MCF 10A (cell line): ENCODE results near the gene SEPHS1. TPM values are rescaled to one million over a fixed set of nuclear protein-coding genes. Genes with fewer than 3 reads are reported as not detected.

Source experiments
- BruUV-seq: library from RNA; stranded (reverse); fragments of 400-500 nt; replicated peaks from 2 replicates; lab custom pipeline; 2021; lab: Mats Ljungman, UMichigan
- CTCF ChIA-PET: fragments of 300-600 bp; sonication (Branson Sonifier 250); formaldehyde crosslinking; extraction: SDS; loops from one replicate; lab custom pipeline; 2021; ENCODE audit warnings: antibody characterized with exemption, inconsistent platforms; lab: Yijun Ruan, JAX
- POLR2A ChIA-PET: fragments of 300-600, 350-650 bp; sonication (Branson Sonifier 250); formaldehyde crosslinking; extraction: SDS; loops from one replicate; lab custom pipeline; 2020; ENCODE audit warnings: antibody characterized with exemption, inconsistent platforms; lab: Yijun Ruan, JAX
- DNase-seq: peaks from one replicate; pipeline ENCODE4 v3.0.0-alpha.2; 2018; ENCODE audit not compliant: unreplicated experiment
- H3K27ac Mint-ChIP-seq: one replicate; pipeline ENCODE4 v1.8.0; 2022; ENCODE audit warnings: mild to moderate bottlenecking, low read depth, mixed read lengths; ENCODE audit not compliant: unreplicated experiment
- H3K27me3 Mint-ChIP-seq: one replicate; pipeline ENCODE4 v1.8.0; 2022; ENCODE audit warnings: mixed read lengths; ENCODE audit not compliant: insufficient read depth, unreplicated experiment
- H3K36me3 Mint-ChIP-seq: one replicate; pipeline ENCODE4 v1.8.0; 2022; ENCODE audit warnings: mild to moderate bottlenecking, moderate library complexity, mixed read lengths; ENCODE audit not compliant: insufficient read depth, unreplicated experiment
- H3K4me1 Mint-ChIP-seq: one replicate; pipeline ENCODE4 v1.8.0; 2022; ENCODE audit warnings: mixed read lengths; ENCODE audit not compliant: insufficient read depth, unreplicated experiment
- H3K4me3 Mint-ChIP-seq: one replicate; pipeline ENCODE4 v1.8.0; 2022; ENCODE audit warnings: mild to moderate bottlenecking, moderate library complexity, mixed read lengths; ENCODE audit not compliant: unreplicated experiment
- H3K9me3 Mint-ChIP-seq: one replicate; pipeline ENCODE4 v1.8.0; 2022; ENCODE audit warnings: mixed read lengths; ENCODE audit not compliant: unreplicated experiment
- CTCF ChIP-seq: fragments of 200-600 bp; IDR thresholded peaks from one replicate; pipeline ENCODE4 v1.8.0; 2022; ENCODE audit warnings: antibody characterized with exemption, mild to moderate bottlenecking; ENCODE audit not compliant: unreplicated experiment
- intact Hi-C: fragments of 100-400 bp; cut with micrococcal nuclease; formaldehyde crosslinking; loops from 2 replicates; pipeline ENCODE4 v1.14.1; 2022
- total RNA-seq: library from RNA; stranded (reverse); gene quantifications from 2 replicates; pipeline ENCODE4 v1.2.3, GENCODE V29; 2022

Gene SEPHS1
- total RNA-seq, 1 experiment from 2014 or later: 60.8 TPM

DNA sequence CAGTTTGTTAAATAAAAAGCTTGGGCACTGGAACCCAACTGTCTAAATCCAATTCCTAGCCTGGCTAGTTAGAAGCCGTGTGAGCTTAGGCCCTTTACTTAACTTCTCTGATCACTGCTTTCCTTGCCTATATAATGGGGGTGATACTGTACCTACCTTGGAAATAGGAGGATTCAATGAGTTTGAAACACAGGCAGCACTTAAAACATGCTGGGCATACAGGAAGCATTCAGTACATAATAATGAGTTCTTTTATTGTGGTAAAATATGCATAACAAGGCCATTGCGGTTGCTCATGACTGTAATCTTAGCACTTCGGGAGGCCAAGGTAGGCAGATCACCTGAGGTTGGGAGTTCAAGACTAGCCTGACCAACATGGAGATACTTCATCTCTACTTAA, 47.4 kb upstream of the SEPHS1 start:
- CTCF ChIA-PET: interaction anchor here (0.7 to 1.4 kb wide), 3 partner anchors 15 to 46 kb away, joined by 3 to 6 read pairs (median 3); no protein-coding TSS in a partner anchor
- TF ChIP-seq CTCF: no peak

GRCh38 chr10:13393640-13394039, 45.5 kb upstream of the SEPHS1 start:
- CTCF ChIA-PET: interaction anchor here (0.5 to 0.8 kb wide), 3 partner anchors 8 to 220 kb away, joined by 3 to 4 read pairs (median 3); no protein-coding TSS in a partner anchor

More for the DNA sequence above, 47.4 kb upstream of the SEPHS1 start:
- Mint-ChIP-seq H3K4me1 (no peaks in the 10 kb centered on the region), H3K36me3 (no peaks in the 10 kb centered on the region), H3K27ac (no peak overlapping the region), H3K9me3 (peaks cover 6% of the 10 kb centered on the region), H3K27me3 (no peaks in the 10 kb centered on the region), H3K4me3 (no peak overlapping the region)
- POLR2A ChIA-PET: no interaction called here
- no peak for DNase-seq
- BruUV-seq: no TSS peak
- intact Hi-C loops: no loop called here

GRCh38 chr10:13392701-13393100, 44.6 kb upstream of the SEPHS1 start:
- H3K27me3 Mint-ChIP-seq: no peaks in the 10 kb centered on the region
- BruUV-seq: no TSS peak
- H3K27ac Mint-ChIP-seq: no peak overlapping the region
- intact Hi-C loops: no loop called here
- no peak for TF ChIP-seq CTCF
- DNase-seq: no peak
- no peaks in the 10 kb centered on the region for H3K36me3 Mint-ChIP-seq
- no peaks in the 10 kb centered on the region for H3K4me1 Mint-ChIP-seq
- no peak overlapping the region for H3K4me3 Mint-ChIP-seq
- CTCF ChIA-PET: interaction anchor here (0.6 kb wide), 1 partner anchor 1071 kb away, joined by 4 read pairs; no protein-coding TSS in a partner anchor
- H3K9me3 Mint-ChIP-seq: no peaks in the 10 kb centered on the region
- POLR2A ChIA-PET: interaction anchor here (0.6 kb wide), 1 partner anchor 34 kb away, joined by 3 read pairs; no protein-coding TSS in a partner anchor

More at GRCh38 chr10:13393640-13394039, 45.5 kb upstream of the SEPHS1 start:
- Mint-ChIP-seq H3K27me3 (no peaks in the 10 kb centered on the region), H3K9me3 (no peaks in the 10 kb centered on the region), H3K27ac (no peak overlapping the region), H3K4me3 (no peak overlapping the region), H3K36me3 (no peaks in the 10 kb centered on the region), H3K4me1 (no peaks in the 10 kb centered on the region)
- DNase-seq: no peak
- intact Hi-C loops: no loop called here
- no TSS peak for BruUV-seq
- TF ChIP-seq CTCF: no peak
- POLR2A ChIA-PET: no interaction called here

GRCh38 chr10:13390604-13391522, 42.8 kb upstream of the SEPHS1 start:
- TF ChIP-seq CTCF: no peak
- no peaks in the 10 kb centered on the region for H3K36me3 Mint-ChIP-seq
- no peak for DNase-seq
- no TSS peak for BruUV-seq
- CTCF ChIA-PET: interaction anchor here (0.7 kb wide), 1 partner anchor 8 kb away, joined by 3 read pairs; no protein-coding TSS in a partner anchor
- POLR2A ChIA-PET: interaction anchor here (0.7 kb wide), 1 partner anchor 9 kb away, joined by 3 read pairs; no protein-coding TSS in a partner anchor
- intact Hi-C loops: no loop called here
- no peaks in the 10 kb centered on the region for H3K9me3 Mint-ChIP-seq
- no peaks in the 10 kb centered on the region for H3K27me3 Mint-ChIP-seq
- H3K27ac Mint-ChIP-seq: no peak overlapping the region
- H3K4me3 Mint-ChIP-seq: no peak overlapping the region
- peaks cover 8% of the 10 kb centered on the region for H3K4me1 Mint-ChIP-seq
